HCT116 (cell line): ENCODE results near the gene TFAP2B. TPM values are rescaled to one million over a fixed set of nuclear protein-coding genes. Genes with fewer than 3 reads are reported as not detected.

Experiments used
- ATAC-seq: fragments of 200-7000 bp; cut with Tn5 transposase; 2 replicates; pipeline ENCODE4 v1.9.1; 2020; ENCODE audit warnings: mild to moderate bottlenecking, moderate library complexity
- BruUV-seq: library from RNA; stranded (reverse); fragments of 400-500 nt; replicated peaks from 2 replicates; lab custom pipeline; 2021; lab: Mats Ljungman, UMichigan
- CTCF ChIA-PET: fragments of 300-600 bp; sonication (Branson Sonifier 250); formaldehyde crosslinking; loops from one replicate; lab custom pipeline; 2021; ENCODE audit warnings: antibody characterized with exemption; lab: Charles Lee
- POLR2A ChIA-PET: fragments of 300-600, 350-600 bp; sonication (Branson Sonifier 250); formaldehyde crosslinking; loops from one replicate; lab custom pipeline; 2021; ENCODE audit warnings: antibody characterized with exemption; lab: Charles Lee
- RAD21 ChIA-PET, 2 experiments: fragments of 300-600 bp; sonication (Branson Sonifier 250); formaldehyde crosslinking; loops; one replicate each; lab custom pipeline; 2023; ENCODE audit warnings: low total read pairs in 2 of 2; ENCODE audit not compliant: uncharacterized antibody in 2 of 2, unreplicated experiment in 2 of 2, low non-redundant PET in 1 of 2; lab: Charles Lee
- DNase-seq: peaks from one replicate; pipeline ENCODE4 v3.0.0-alpha.2; 2010; ENCODE audit warnings: low read depth, low spot score
- H2AFZ ChIP-seq: fragments of 200-600 bp; shearing (Covaris generic), sonication (generic); 2 replicates; pipeline ENCODE4 v1.6.1; 2017; ENCODE audit warnings: low read depth, mixed run types, mixed read lengths, antibody characterized with exemption, low read length; ENCODE audit not compliant: poor library complexity, severe bottlenecking
- H3K27ac ChIP-seq: 2 replicates; pipeline ENCODE4 v1.5.1; 2012; ENCODE audit warnings: low read depth, low read length
- H3K27me3 ChIP-seq: fragments of 200-600 bp; sonication (generic); 2 replicates; pipeline ENCODE4 v1.6.1; 2016; ENCODE audit warnings: mixed run types, low read length, mixed read lengths; ENCODE audit not compliant: insufficient read depth
- H3K36me3 ChIP-seq, 2 experiments: fragments of 200-500 bp in 1 of 2; fragments of 200-600 bp in 1 of 2; sonication (Bioruptor generic) in 1 of 2; sonication (generic) in 1 of 2; 2 replicates each; pipeline versions ENCODE4 v1.5.1 to v1.6.1; 2014 to 2016; ENCODE audit warnings: low read length in 2 of 2, inconsistent platforms in 1 of 2, mixed read lengths in 1 of 2, mixed run types in 1 of 2; ENCODE audit not compliant: insufficient read depth in 2 of 2, control insufficient read depth in 1 of 2
- H3K4me1 ChIP-seq, 2 experiments: fragments of 200-600 bp in 1 of 2; sonication (generic) in 1 of 2; 2 replicates each; pipeline versions ENCODE4 v1.5.1 to v1.6.1; 2012 to 2017; ENCODE audit warnings: low read length in 2 of 2, inconsistent platforms in 1 of 2, mild to moderate bottlenecking in 1 of 2, mixed read lengths in 1 of 2, mixed run types in 1 of 2, moderate library complexity in 1 of 2; ENCODE audit not compliant: insufficient read depth in 2 of 2, control insufficient read depth in 1 of 2
- H3K4me2 ChIP-seq: fragments of 200-600 bp; sonication (generic); 2 replicates; pipeline ENCODE4 v1.6.1; 2017; ENCODE audit warnings: mixed run types, low read length, mixed read lengths
- H3K4me3 ChIP-seq, 2 experiments: fragments of 200-600 bp in 1 of 2; sonication (generic) in 1 of 2; replicated peaks in 1 of 2; 2 replicates each; pipeline ENCODE4 v1.5.1; 2011 to 2016; ENCODE audit warnings: low read length in 2 of 2, control low read depth in 1 of 2, low read depth in 1 of 2, mild to moderate bottlenecking in 1 of 2, mixed read lengths in 1 of 2, mixed run types in 1 of 2
- H3K79me2 ChIP-seq: fragments of 200-600 bp; sonication (generic); 2 replicates; pipeline ENCODE4 v1.6.1; 2017; ENCODE audit warnings: mild to moderate bottlenecking, mixed run types, low read length, moderate library complexity, mixed read lengths; ENCODE audit not compliant: insufficient read depth
- H3K9ac ChIP-seq: fragments of 200-600 bp; sonication (generic); 2 replicates; pipeline ENCODE4 v1.6.1; 2016; ENCODE audit warnings: low read length, mixed read lengths
- H3K9me2 ChIP-seq: fragments of 200-600 bp; sonication (generic), shearing (Covaris generic); 2 replicates; pipeline ENCODE4 v1.6.1; 2017; ENCODE audit warnings: mixed run types, mild to moderate bottlenecking, moderate library complexity; ENCODE audit not compliant: insufficient read depth
- H3K9me3 ChIP-seq, 2 experiments: fragments of 200-500 bp in 1 of 2; fragments of 200-600 bp in 1 of 2; sonication (Bioruptor generic) in 1 of 2; sonication (generic) in 1 of 2; 2 replicates each; pipeline ENCODE4 v1.6.1; 2014 to 2017; ENCODE audit warnings: low read length in 2 of 2, mixed read lengths in 2 of 2, inconsistent platforms in 1 of 2, low read depth in 1 of 2, mild to moderate bottlenecking in 1 of 2, mixed run types in 1 of 2, moderate library complexity in 1 of 2; ENCODE audit not compliant: control insufficient read depth in 1 of 2, insufficient read depth in 1 of 2
- H4K20me1 ChIP-seq: fragments of 200-600 bp; sonication (generic), shearing (Covaris generic); 2 replicates; pipeline ENCODE4 v1.6.1; 2017; ENCODE audit warnings: mixed run types, mild to moderate bottlenecking, moderate library complexity; ENCODE audit not compliant: insufficient read depth
- ATF3 ChIP-seq: IDR thresholded peaks from 2 replicates; pipeline ENCODE4 v1.6.1; 2012
- CBX3 ChIP-seq: IDR thresholded peaks from 2 replicates; pipeline ENCODE4 v1.6.1; 2012; ENCODE audit warnings: low read depth
- CEBPB ChIP-seq: IDR thresholded peaks from 2 replicates; pipeline ENCODE4 v1.6.1; 2012; ENCODE audit warnings: low read depth
- CTCF ChIP-seq, 3 experiments: fragments of 200-600 bp in 1 of 3; sonication (generic) in 1 of 3; IDR thresholded peaks in 2 of 3; conservative IDR thresholded peaks in 1 of 3; 2 replicates each; pipeline ENCODE4 v1.5.1; 2012 to 2017; ENCODE audit warnings: low read depth in 2 of 3, low read length in 2 of 3, antibody characterized with exemption in 1 of 3, borderline replicate concordance in 1 of 3, control low read depth in 1 of 3, mild to moderate bottlenecking in 1 of 3, mixed read lengths in 1 of 3, mixed run types in 1 of 3, moderate library complexity in 1 of 3; ENCODE audit not compliant: insufficient read depth in 1 of 3
- EZH2 ChIP-seq: fragments of 200-600 bp; sonication (generic); IDR thresholded peaks from 2 replicates; pipeline ENCODE4 v1.6.1; 2017; ENCODE audit warnings: antibody characterized with exemption, mixed run types
- EZH2phosphoT487 ChIP-seq: fragments of 200-600 bp; IDR thresholded peaks from 2 replicates; pipeline ENCODE4 v1.6.1; 2018; ENCODE audit warnings: antibody characterized with exemption, borderline replicate concordance
- RAD21 ChIP-seq: IDR thresholded peaks from 2 replicates; pipeline ENCODE4 v1.6.1; 2012; ENCODE audit warnings: low read depth, mild to moderate bottlenecking
- SP1 ChIP-seq: IDR thresholded peaks from 2 replicates; pipeline ENCODE4 v1.6.1; 2012; ENCODE audit warnings: low read depth
- SRF ChIP-seq: IDR thresholded peaks from 2 replicates; pipeline ENCODE4 v1.6.1; 2012; ENCODE audit warnings: low read depth
- TCF7L2 ChIP-seq: IDR thresholded peaks from 2 replicates; pipeline ENCODE4 v1.7.0; 2011; ENCODE audit warnings: borderline replicate concordance, inconsistent platforms; ENCODE audit not compliant: insufficient read depth, insufficient read length; ENCODE audit errors: extremely low read depth
- ZFX ChIP-seq: fragments of 450-650 bp; IDR thresholded peaks from 2 replicates; pipeline ENCODE4 v1.6.1; 2017
- intact Hi-C: fragments of 100-400 bp; cut with micrococcal nuclease; formaldehyde crosslinking; loops from 2 replicates; pipeline ENCODE4 v1.10.0; 2022
- total RNA-seq: library from RNA; stranded (reverse); gene quantifications from one replicate; pipeline ENCODE4 v1.2.1, GENCODE V29; 2021; ENCODE audit not compliant: unreplicated experiment

TFAP2B gene
- total RNA-seq, 1 experiment from 2014 or later: not detected

GRCh38 chr6:50825375-50826036 lies 6.8 kb downstream of the TFAP2B start:
- TF ChIP-seq CTCF (IDR thresholded peaks at IDR 0.05 in 2 of 3, conservative IDR thresholded peaks at IDR 0.05 in 1 of 3; ENCODE audit: borderline replicate concordance in 1 of 3, insufficient read depth in 1 of 3, low read depth in 2 of 3, low read length in 2 of 3) (no peak), CEBPB (no peak)
- Histone ChIP-seq H3K9ac (no peak overlapping the region), H3K79me2 (no peaks in the 10 kb centered on the region), H3K9me2 (no peaks in the 10 kb centered on the region), H3K4me2 (no peak overlapping the region), H3K27ac (no peak overlapping the region), H3K4me3 (no peak overlapping the region), H3K4me1 (no peaks in the 10 kb centered on the region), H3K27me3 (no peaks in the 10 kb centered on the region), H3K9me3 (no peaks in the 10 kb centered on the region), H4K20me1 (no peaks in the 10 kb centered on the region), H2AFZ (no peak overlapping the region), H3K36me3 (no peaks in the 10 kb centered on the region)
- ChIA-PET CTCF (no interaction called here), POLR2A (no interaction called here), RAD21 (no interaction called here)
- no TSS peak for BruUV-seq
- intact Hi-C loops: no loop called here
- ATAC-seq: no peak
- DNase-seq: no peak

- POLR2A ChIA-PET: no interaction called here
- no TSS peak for BruUV-seq
- no peak overlapping the region for H3K27ac ChIP-seq
- H2AFZ ChIP-seq: no peak overlapping the region
- H3K9ac ChIP-seq: no peak overlapping the region
- TF ChIP-seq EZH2 (no peak), CEBPB (no peak), RAD21 (no peak), EZH2phosphoT487 (no peak), ATF3 (no peak), ZFX (no peak), CBX3 (no peak), SP1 (no peak), SRF (no peak), TCF7L2 (no peak)
- RAD21 ChIA-PET: no interaction called here
- H3K4me2 ChIP-seq: no peak overlapping the region
- peaks cover 0 to 3% of the 10 kb centered on the region in 2 experiments; a peak in 1 of 4 replicates for H3K9me3 ChIP-seq
- intact Hi-C loops: no loop called here
- H3K4me1 ChIP-seq: no peaks in the 10 kb centered on the region
- no peak overlapping the region for H3K4me3 ChIP-seq
- no peaks in the 10 kb centered on the region for H3K27me3 ChIP-seq
- no peaks in the 10 kb centered on the region for H3K79me2 ChIP-seq
- DNase-seq: no peak
- no peak for ATAC-seq
- CTCF ChIA-PET: no interaction called here
- no peaks in the 10 kb centered on the region for H4K20me1 ChIP-seq
- no peaks in the 10 kb centered on the region for H3K9me2 ChIP-seq
- H3K36me3 ChIP-seq: no peaks in the 10 kb centered on the region
These were observed 7.5 kb downstream of the TFAP2B start for GRCh38 chr6:50826037-50826761.
